HEK293 (cell line): Measurements from ENCODE around the gene PCBD2.
"Not testable (repeated sequence)": the region's sequence is repeated elsewhere in the genome, so short reads cannot be mapped to it uniquely, and the experiment has no call there.

ENCODE experiments used
- CTCF ChIA-PET: fragments of 350-600 bp; formaldehyde crosslinking; extraction: SDS; loops from one replicate; lab custom pipeline; 2021; ENCODE audit warnings: antibody characterized with exemption; lab: Yijun Ruan, JAX
- POLR2A ChIA-PET: fragments of 300-600 bp; formaldehyde crosslinking; extraction: SDS; loops from one replicate; lab custom pipeline; 2020; ENCODE audit warnings: antibody characterized with exemption, inconsistent platforms; lab: Yijun Ruan, JAX
- H3K27ac ChIP-seq: fragments of 200-500 bp; sonication (Bioruptor generic); 2 replicates; pipeline ENCODE4 v1.5.1; 2014; ENCODE audit warnings: low read depth, low read length, control low read depth, inconsistent platforms; ENCODE audit errors: extremely low read depth
- H3K36me3 ChIP-seq, 2 experiments: fragments of 200-500 bp in 1 of 2; sonication (Bioruptor generic) in 1 of 2; 1 replicate in 1 of 2; 2 replicates in 1 of 2; pipeline ENCODE4 v1.5.1; 2014 to 2017; ENCODE audit warnings: inconsistent platforms in 2 of 2, low read length in 2 of 2; ENCODE audit not compliant: control insufficient read depth in 2 of 2, insufficient read depth in 1 of 2
- H3K4me1 ChIP-seq: fragments of 200-500 bp; sonication (Bioruptor generic); 2 replicates; pipeline ENCODE4 v1.5.1; 2014; ENCODE audit warnings: mild to moderate bottlenecking, low read length, inconsistent platforms; ENCODE audit not compliant: control insufficient read depth, insufficient read depth
- H3K4me3 ChIP-seq: 2 replicates; pipeline ENCODE4 v1.5.1; 2011; ENCODE audit warnings: low read depth, mild to moderate bottlenecking, control low read depth, low read length, moderate library complexity
- H3K9me3 ChIP-seq: fragments of 200-500 bp; sonication (Bioruptor generic); 2 replicates; pipeline ENCODE4 v1.5.1; 2014; ENCODE audit warnings: low read depth, low read length, inconsistent platforms; ENCODE audit not compliant: control insufficient read depth, insufficient read depth
- KLF1 ChIP-seq: fragments of 450-650 bp; formaldehyde crosslinking; IDR thresholded peaks from 2 replicates; pipeline ENCODE4 v1.5.1; 2016; ENCODE audit warnings: missing biosample characterization, missing genetic modification characterization
- ZNF394 ChIP-seq: fragments of 450-650 bp; formaldehyde crosslinking; IDR thresholded peaks from 2 replicates; pipeline ENCODE4 v1.5.1; 2016; ENCODE audit warnings: missing biosample characterization, missing genetic modification characterization, mild to moderate bottlenecking, moderate library complexity, borderline replicate concordance
- ZNF426 ChIP-seq: fragments of 450-650 bp; formaldehyde crosslinking; IDR thresholded peaks from 2 replicates; pipeline ENCODE4 v1.5.1; 2017; ENCODE audit warnings: missing biosample characterization, missing genetic modification characterization, mild to moderate bottlenecking, inconsistent platforms, moderate library complexity
- ZNF555 ChIP-seq: fragments of 450-650 bp; formaldehyde crosslinking; conservative IDR thresholded peaks from 2 replicates; pipeline ENCODE4 v1.5.1; 2017; ENCODE audit warnings: missing biosample characterization, mild to moderate bottlenecking, missing genetic modification characterization, inconsistent platforms
- ZNF558 ChIP-seq: fragments of 450-650 bp; formaldehyde crosslinking; IDR thresholded peaks from 2 replicates; pipeline ENCODE4 v1.5.1; 2016; ENCODE audit warnings: missing biosample characterization, missing genetic modification characterization
- ZNF560 ChIP-seq: fragments of 450-650 bp; formaldehyde crosslinking; IDR thresholded peaks from 2 replicates; pipeline ENCODE4 v1.5.1; 2017; ENCODE audit warnings: missing biosample characterization, missing genetic modification characterization, borderline replicate concordance
- ZNF623 ChIP-seq: fragments of 450-650 bp; formaldehyde crosslinking; IDR thresholded peaks from 2 replicates; pipeline ENCODE4 v1.5.1; 2016; ENCODE audit warnings: missing biosample characterization, missing genetic modification characterization
- ZXDB ChIP-seq: fragments of 450-650 bp; formaldehyde crosslinking; IDR thresholded peaks from 2 replicates; pipeline ENCODE4 v1.5.1; 2016; ENCODE audit warnings: missing biosample characterization, missing genetic modification characterization
- TF ChIP-seq, protein P1 (sequence below): fragments of 450-650 bp; formaldehyde crosslinking; conservative IDR thresholded peaks from 2 replicates; pipeline ENCODE4 v1.5.1; 2016; ENCODE audit warnings: low read depth, missing biosample characterization, missing genetic modification characterization
- TF ChIP-seq, protein P2 (sequence below): fragments of 450-650 bp; formaldehyde crosslinking; IDR thresholded peaks from 2 replicates; pipeline ENCODE4 v1.5.1; 2016; ENCODE audit warnings: missing biosample characterization, missing genetic modification characterization
- TF ChIP-seq, protein P3 (sequence below): fragments of 450-650 bp; formaldehyde crosslinking; conservative IDR thresholded peaks from 2 replicates; pipeline ENCODE4 v1.5.1; 2016; ENCODE audit warnings: low read depth, missing biosample characterization, missing genetic modification characterization

The PCBD2 gene

DNA sequence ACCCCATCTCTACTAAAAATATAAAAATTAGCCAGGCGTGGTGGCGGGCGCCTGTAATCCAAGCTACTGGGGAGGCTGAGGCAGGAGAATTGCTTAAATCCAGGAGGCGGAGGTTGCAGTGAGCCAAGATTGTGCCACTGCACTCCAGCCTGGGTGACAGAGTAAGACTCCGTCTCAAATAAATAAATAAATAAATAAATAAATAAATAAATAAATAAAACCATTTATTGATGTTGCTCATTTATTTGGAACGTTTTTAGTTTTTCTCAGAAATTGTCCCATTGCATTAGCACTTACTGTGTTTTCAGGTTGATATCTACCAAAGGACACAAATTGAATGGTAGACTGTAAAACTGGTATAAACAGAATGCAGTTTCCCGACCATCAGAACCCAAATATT is 48.5 kb upstream of the PCBD2 start:
- H3K4me1 ChIP-seq, H3K9me3 ChIP-seq, H3K27ac ChIP-seq, H3K4me3 ChIP-seq, POLR2A ChIA-PET: not testable (repeated sequence)
- TF ChIP-seq ZNF555 (tag by site-specific recombination) (peak; percentile 33; the same call in 1 of the 2 replicates), ZNF623 (tag by site-specific recombination) (peak; percentile 49), ZNF426 (tag by site-specific recombination) (peak; percentile 49), ZXDB (tag by site-specific recombination) (0 out of 2 replicates have a peak, but pooled peaks have one; percentile 24), ZNF560 (tag by site-specific recombination) (0 out of 2 replicates have a peak, but pooled peaks have one; percentile 15), KLF1 (tag by site-specific recombination) (0 out of 2 replicates have a peak, but pooled peaks have one; percentile 12), ZNF558 (peak; percentile 39; the same call in 1 of the 2 replicates), ZNF394 (tag by site-specific recombination) (peak; percentile 75; the same call in 1 of the 2 replicates)
- TF ChIP-seq, protein P1, sequence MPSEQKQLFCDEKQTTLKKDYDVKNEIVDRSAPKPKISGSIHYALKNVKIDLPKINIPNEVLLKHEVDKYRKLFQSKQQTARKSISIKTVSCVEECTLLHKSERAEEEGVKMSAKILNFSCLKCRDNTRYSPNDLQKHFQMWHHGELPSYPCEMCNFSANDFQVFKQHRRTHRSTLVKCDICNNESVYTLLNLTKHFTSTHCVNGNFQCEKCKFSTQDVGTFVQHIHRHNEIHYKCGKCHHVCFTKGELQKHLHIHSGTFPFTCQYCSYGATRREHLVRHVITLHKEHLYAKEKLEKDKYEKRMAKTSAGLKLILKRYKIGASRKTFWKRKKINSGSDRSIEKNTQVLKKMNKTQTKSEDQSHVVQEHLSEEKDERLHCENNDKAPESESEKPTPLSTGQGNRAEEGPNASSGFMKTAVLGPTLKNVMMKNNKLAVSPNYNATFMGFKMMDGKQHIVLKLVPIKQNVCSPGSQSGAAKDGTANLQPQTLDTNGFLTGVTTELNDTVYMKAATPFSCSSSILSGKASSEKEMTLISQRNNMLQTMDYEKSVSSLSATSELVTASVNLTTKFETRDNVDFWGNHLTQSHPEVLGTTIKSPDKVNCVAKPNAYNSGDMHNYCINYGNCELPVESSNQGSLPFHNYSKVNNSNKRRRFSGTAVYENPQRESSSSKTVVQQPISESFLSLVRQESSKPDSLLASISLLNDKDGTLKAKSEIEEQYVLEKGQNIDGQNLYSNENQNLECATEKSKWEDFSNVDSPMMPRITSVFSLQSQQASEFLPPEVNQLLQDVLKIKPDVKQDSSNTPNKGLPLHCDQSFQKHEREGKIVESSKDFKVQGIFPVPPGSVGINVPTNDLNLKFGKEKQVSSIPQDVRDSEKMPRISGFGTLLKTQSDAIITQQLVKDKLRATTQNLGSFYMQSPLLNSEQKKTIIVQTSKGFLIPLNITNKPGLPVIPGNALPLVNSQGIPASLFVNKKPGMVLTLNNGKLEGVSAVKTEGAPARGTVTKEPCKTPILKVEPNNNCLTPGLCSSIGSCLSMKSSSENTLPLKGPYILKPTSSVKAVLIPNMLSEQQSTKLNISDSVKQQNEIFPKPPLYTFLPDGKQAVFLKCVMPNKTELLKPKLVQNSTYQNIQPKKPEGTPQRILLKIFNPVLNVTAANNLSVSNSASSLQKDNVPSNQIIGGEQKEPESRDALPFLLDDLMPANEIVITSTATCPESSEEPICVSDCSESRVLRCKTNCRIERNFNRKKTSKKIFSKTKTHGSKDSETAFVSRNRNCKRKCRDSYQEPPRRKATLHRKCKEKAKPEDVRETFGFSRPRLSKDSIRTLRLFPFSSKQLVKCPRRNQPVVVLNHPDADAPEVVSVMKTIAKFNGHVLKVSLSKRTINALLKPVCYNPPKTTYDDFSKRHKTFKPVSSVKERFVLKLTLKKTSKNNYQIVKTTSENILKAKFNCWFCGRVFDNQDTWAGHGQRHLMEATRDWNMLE (tag by site-specific recombination) = peak; percentile 62; the same call in 1 of the 2 replicates
- TF ChIP-seq, protein P2, sequence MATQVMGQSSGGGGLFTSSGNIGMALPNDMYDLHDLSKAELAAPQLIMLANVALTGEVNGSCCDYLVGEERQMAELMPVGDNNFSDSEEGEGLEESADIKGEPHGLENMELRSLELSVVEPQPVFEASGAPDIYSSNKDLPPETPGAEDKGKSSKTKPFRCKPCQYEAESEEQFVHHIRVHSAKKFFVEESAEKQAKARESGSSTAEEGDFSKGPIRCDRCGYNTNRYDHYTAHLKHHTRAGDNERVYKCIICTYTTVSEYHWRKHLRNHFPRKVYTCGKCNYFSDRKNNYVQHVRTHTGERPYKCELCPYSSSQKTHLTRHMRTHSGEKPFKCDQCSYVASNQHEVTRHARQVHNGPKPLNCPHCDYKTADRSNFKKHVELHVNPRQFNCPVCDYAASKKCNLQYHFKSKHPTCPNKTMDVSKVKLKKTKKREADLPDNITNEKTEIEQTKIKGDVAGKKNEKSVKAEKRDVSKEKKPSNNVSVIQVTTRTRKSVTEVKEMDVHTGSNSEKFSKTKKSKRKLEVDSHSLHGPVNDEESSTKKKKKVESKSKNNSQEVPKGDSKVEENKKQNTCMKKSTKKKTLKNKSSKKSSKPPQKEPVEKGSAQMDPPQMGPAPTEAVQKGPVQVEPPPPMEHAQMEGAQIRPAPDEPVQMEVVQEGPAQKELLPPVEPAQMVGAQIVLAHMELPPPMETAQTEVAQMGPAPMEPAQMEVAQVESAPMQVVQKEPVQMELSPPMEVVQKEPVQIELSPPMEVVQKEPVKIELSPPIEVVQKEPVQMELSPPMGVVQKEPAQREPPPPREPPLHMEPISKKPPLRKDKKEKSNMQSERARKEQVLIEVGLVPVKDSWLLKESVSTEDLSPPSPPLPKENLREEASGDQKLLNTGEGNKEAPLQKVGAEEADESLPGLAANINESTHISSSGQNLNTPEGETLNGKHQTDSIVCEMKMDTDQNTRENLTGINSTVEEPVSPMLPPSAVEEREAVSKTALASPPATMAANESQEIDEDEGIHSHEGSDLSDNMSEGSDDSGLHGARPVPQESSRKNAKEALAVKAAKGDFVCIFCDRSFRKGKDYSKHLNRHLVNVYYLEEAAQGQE (tag by site-specific recombination) = 0 out of 2 replicates have a peak, but pooled peaks have one; percentile 17
- TF ChIP-seq, protein P3, sequence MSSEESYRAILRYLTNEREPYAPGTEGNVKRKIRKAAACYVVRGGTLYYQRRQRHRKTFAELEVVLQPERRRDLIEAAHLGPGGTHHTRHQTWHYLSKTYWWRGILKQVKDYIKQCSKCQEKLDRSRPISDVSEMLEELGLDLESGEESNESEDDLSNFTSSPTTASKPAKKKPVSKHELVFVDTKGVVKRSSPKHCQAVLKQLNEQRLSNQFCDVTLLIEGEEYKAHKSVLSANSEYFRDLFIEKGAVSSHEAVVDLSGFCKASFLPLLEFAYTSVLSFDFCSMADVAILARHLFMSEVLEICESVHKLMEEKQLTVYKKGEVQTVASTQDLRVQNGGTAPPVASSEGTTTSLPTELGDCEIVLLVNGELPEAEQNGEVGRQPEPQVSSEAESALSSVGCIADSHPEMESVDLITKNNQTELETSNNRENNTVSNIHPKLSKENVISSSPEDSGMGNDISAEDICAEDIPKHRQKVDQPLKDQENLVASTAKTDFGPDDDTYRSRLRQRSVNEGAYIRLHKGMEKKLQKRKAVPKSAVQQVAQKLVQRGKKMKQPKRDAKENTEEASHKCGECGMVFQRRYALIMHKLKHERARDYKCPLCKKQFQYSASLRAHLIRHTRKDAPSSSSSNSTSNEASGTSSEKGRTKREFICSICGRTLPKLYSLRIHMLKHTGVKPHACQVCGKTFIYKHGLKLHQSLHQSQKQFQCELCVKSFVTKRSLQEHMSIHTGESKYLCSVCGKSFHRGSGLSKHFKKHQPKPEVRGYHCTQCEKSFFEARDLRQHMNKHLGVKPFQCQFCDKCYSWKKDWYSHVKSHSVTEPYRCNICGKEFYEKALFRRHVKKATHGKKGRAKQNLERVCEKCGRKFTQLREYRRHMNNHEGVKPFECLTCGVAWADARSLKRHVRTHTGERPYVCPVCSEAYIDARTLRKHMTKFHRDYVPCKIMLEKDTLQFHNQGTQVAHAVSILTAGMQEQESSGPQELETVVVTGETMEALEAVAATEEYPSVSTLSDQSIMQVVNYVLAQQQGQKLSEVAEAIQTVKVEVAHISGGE (tag by site-specific recombination) = peak; percentile 59; the same call in 1 of the 2 replicates
- peaks cover 68 to 72% of the 10 kb centered on the region in 2 experiments for H3K36me3 ChIP-seq
- CTCF ChIA-PET = interaction anchor here (0.7 kb wide), 2 partner anchors 11 to 348 kb away, joined by 3 read pairs; partner anchors contain the start of gene C5orf24
